ENCODE results near the gene TAS2R16. TPM values are rescaled to one million over a fixed set of nuclear protein-coding genes. Genes with fewer than 3 reads are reported as not detected.

The TAS2R16 gene
- total RNA-seq = not detected

- ATAC-seq = no peak
Measured at GRCh38 chr7:122995600-122995999, at the start of gene TAS2R16. TSS of gene TAS2R16 (minus strand) at chr7:122995700. CDS start at chr7:122995634, 66 bp downstream.

- ATAC-seq = no peak
Measured at GRCh38 chr7:123043642-123044041, 48.1 kb upstream of the TAS2R16 start.

- no peak for ATAC-seq
Measured at GRCh38 chr7:123041101-123041500, 45.6 kb upstream of the TAS2R16 start.

GRCh38 chr7:123039269-123039668, 43.8 kb upstream of the TAS2R16 start:
- no peak for ATAC-seq

- no peak for ATAC-seq
Measured at GRCh38 chr7:123034106-123034505, 38.6 kb upstream of the TAS2R16 start.

GRCh38 chr7:123030631-123031030, 35.1 kb upstream of the TAS2R16 start:
- ATAC-seq = no peak

- ATAC-seq = no peak
Measured at GRCh38 chr7:123028339-123028738, 32.8 kb upstream of the TAS2R16 start.

GRCh38 chr7:123026251-123026650, 30.8 kb upstream of the TAS2R16 start:
- ATAC-seq = no peak

GRCh38 chr7:123024989-123025758, 29.7 kb upstream of the TAS2R16 start:
- ATAC-seq = no peak

GRCh38 chr7:123023126-123023525, 27.6 kb upstream of the TAS2R16 start:
- no peak for ATAC-seq

GRCh38 chr7:123022576-123022975, 27.1 kb upstream of the TAS2R16 start:
- ATAC-seq = no peak

- ATAC-seq = no peak
Measured at GRCh38 chr7:123012435-123012834, 16.9 kb upstream of the TAS2R16 start.

- ATAC-seq = no peak
Measured at GRCh38 chr7:123011766-123012369, 16.4 kb upstream of the TAS2R16 start.

- ATAC-seq = no peak
Measured at GRCh38 chr7:123004931-123005330, 9.4 kb upstream of the TAS2R16 start.

- ATAC-seq = no peak
Measured at GRCh38 chr7:123003539-123004126, 8.1 kb upstream of the TAS2R16 start.

- no peak for ATAC-seq
Measured at GRCh38 chr7:122989577-122989976, 5.9 kb downstream of the TAS2R16 start.

- no peak for ATAC-seq
Measured at GRCh38 chr7:122989041-122989440, 6.5 kb downstream of the TAS2R16 start.

- ATAC-seq = no peak
Measured at GRCh38 chr7:122988333-122988732, 7.2 kb downstream of the TAS2R16 start.

GRCh38 chr7:122987463-122987862, 8.0 kb downstream of the TAS2R16 start:
- no peak for ATAC-seq

GRCh38 chr7:122984021-122984420, 11.5 kb downstream of the TAS2R16 start:
- no peak for ATAC-seq

GRCh38 chr7:122983261-122983660, 12.2 kb downstream of the TAS2R16 start:
- no peak for ATAC-seq

GRCh38 chr7:122975341-122975740, 20.2 kb downstream of the TAS2R16 start:
- no peak for ATAC-seq

GRCh38 chr7:122974229-122974628, 21.3 kb downstream of the TAS2R16 start:
- ATAC-seq = no peak

- no peak for ATAC-seq
Measured at GRCh38 chr7:122972056-122972455, 23.4 kb downstream of the TAS2R16 start.

All from esophagus mucosa (tissue), 1 donor.